Chondrocyte (in vitro differentiated cells): ENCODE results near the gene ARHGEF10L. TPM values are rescaled to one million over a fixed set of nuclear protein-coding genes. Genes with fewer than 3 reads are reported as not detected.

ENCODE experiments used
- DNase-seq: peaks from one replicate; pipeline ENCODE4 v3.0.0; 2021; ENCODE audit warnings: mixed read lengths, low spot score
- H3K27ac Mint-ChIP-seq: one replicate; pipeline ENCODE4 v1.8.0; 2021; ENCODE audit warnings: mild to moderate bottlenecking, moderate library complexity, mixed read lengths; ENCODE audit not compliant: unreplicated experiment
- H3K27me3 Mint-ChIP-seq: 2 replicates; pipeline ENCODE4 v1.8.0; 2021; ENCODE audit warnings: low read depth, mixed read lengths
- H3K36me3 Mint-ChIP-seq: 2 replicates; pipeline ENCODE4 v1.8.0; 2021; ENCODE audit warnings: low read depth, mixed read lengths
- H3K4me1 Mint-ChIP-seq: 2 replicates; pipeline ENCODE4 v1.8.0; 2021; ENCODE audit warnings: low read depth, mild to moderate bottlenecking, mixed read lengths
- H3K4me3 Mint-ChIP-seq: one replicate; pipeline ENCODE4 v1.8.0; 2021; ENCODE audit warnings: mild to moderate bottlenecking, moderate library complexity, mixed read lengths; ENCODE audit not compliant: unreplicated experiment
- H3K9me3 Mint-ChIP-seq: 2 replicates; pipeline ENCODE4 v1.8.0; 2021; ENCODE audit warnings: low read depth, mixed read lengths
- CTCF ChIP-seq: fragments of 200-600 bp; sonication (generic); IDR thresholded peaks from 2 replicates; pipeline ENCODE4 v1.5.0; 2021; ENCODE audit warnings: antibody characterized with exemption, mild to moderate bottlenecking, moderate library complexity
- total RNA-seq: library from RNA; stranded (reverse); gene quantifications from 3 replicates; pipeline ENCODE4 v1.2.1, GENCODE V29; 2021

The ARHGEF10L gene
- total RNA-seq, 1 donor from 2014 or later: 40.0 TPM

- no peak overlapping the region for H3K4me3 Mint-ChIP-seq
- H3K4me1 Mint-ChIP-seq: no peaks in the 10 kb centered on the region
- H3K27me3 Mint-ChIP-seq: peaks cover 36% of the 10 kb centered on the region
- H3K27ac Mint-ChIP-seq: no peak overlapping the region
- TF ChIP-seq CTCF: no peak
- H3K9me3 Mint-ChIP-seq: no peaks in the 10 kb centered on the region
- DNase-seq: no peak
- no peaks in the 10 kb centered on the region for H3K36me3 Mint-ChIP-seq
Observed at GRCh38 chr1:17724150-17724549, 184.7 kb downstream of the ARHGEF10L start.

DNA sequence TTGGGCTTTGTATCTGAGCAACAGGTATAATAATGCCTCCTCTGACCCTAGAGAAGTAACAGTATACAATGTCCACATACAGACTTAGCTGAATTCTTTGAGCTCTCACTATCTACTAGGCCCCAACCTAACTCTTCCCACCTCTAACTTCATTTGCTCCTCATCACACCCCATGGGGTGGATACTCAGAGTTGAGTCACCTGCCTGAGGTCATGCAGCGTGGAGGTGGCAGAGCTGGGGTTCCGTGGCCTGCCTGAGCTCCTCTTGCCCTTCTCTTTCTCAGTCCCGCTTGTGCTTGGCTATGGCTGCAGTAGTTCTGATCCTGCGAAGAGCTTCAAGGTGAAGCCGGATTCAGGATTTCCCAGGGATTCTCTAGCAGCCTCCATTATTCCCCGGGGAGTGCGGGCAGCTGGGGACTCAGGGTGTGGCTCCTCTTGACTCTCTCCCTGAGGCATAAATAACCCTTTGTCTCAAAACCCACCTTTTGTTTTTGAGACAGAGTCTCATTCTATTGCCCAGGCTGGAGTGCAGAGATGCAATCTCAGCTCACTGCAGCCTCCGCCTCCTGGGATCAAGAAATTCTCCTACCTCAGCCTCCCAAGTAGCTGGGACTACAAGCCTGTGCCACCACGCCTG lies 185.7 kb downstream of the ARHGEF10L start:
- peaks cover 36% of the 10 kb centered on the region for H3K27me3 Mint-ChIP-seq
- H3K27ac Mint-ChIP-seq: no peak overlapping the region
- no peak overlapping the region for H3K4me3 Mint-ChIP-seq
- DNase-seq: no peak
- TF ChIP-seq CTCF: no peak
- H3K9me3 Mint-ChIP-seq: no peaks in the 10 kb centered on the region
- H3K36me3 Mint-ChIP-seq: no peaks in the 10 kb centered on the region
- no peaks in the 10 kb centered on the region for H3K4me1 Mint-ChIP-seq

GRCh38 chr1:17725811-17726582 lies 186.5 kb downstream of the ARHGEF10L start:
- no peak for TF ChIP-seq CTCF
- Mint-ChIP-seq H3K4me3 (no peak overlapping the region), H3K4me1 (no peaks in the 10 kb centered on the region), H3K9me3 (no peaks in the 10 kb centered on the region), H3K27me3 (peaks cover 37% of the 10 kb centered on the region), H3K36me3 (no peaks in the 10 kb centered on the region), H3K27ac (no peak overlapping the region)
- no peak for DNase-seq

- peak; percentile 28 for TF ChIP-seq CTCF
- H3K36me3 Mint-ChIP-seq: no peaks in the 10 kb centered on the region
Observed at GRCh38 chr1:17728123-17728712, 188.7 kb downstream of the ARHGEF10L start.

GRCh38 chr1:17729248-17729647 lies 189.8 kb downstream of the ARHGEF10L start:
- TF ChIP-seq CTCF: no peak
- Mint-ChIP-seq H3K27ac (no peak overlapping the region), H3K4me3 (no peak overlapping the region), H3K36me3 (no peaks in the 10 kb centered on the region), H3K9me3 (no peaks in the 10 kb centered on the region), H3K27me3 (peaks cover 18% of the 10 kb centered on the region), H3K4me1 (no peaks in the 10 kb centered on the region)
- DNase-seq: no peak

More at GRCh38 chr1:17728123-17728712, 188.7 kb downstream of the ARHGEF10L start:
- H3K27ac Mint-ChIP-seq: no peak overlapping the region
- no peak for DNase-seq
- H3K4me1 Mint-ChIP-seq: no peaks in the 10 kb centered on the region
- peaks cover 24% of the 10 kb centered on the region for H3K27me3 Mint-ChIP-seq
- H3K4me3 Mint-ChIP-seq: no peak overlapping the region
- H3K9me3 Mint-ChIP-seq: no peaks in the 10 kb centered on the region
